Lower lobe of right lung (tissue), 2 donors: ENCODE results near the gene PDE4D. TPM values are rescaled to one million over a fixed set of nuclear protein-coding genes. Genes with fewer than 3 reads are reported as not detected.
A peak's percentile ranks its signal among the peaks of the same experiment; 100 is the strongest.

Experiments used
- ATAC-seq, 2 donors: fragments of 200-7000 bp; cut with Tn5 transposase; one replicate each; pipeline ENCODE4 v1.9.1; 2020 to 2022; ENCODE audit warnings: mild to moderate bottlenecking in 2 of 2, moderate library complexity in 2 of 2
- DNase-seq: peaks from one replicate; pipeline ENCODE4 v3.0.0-alpha.2; 2020
- H3K27ac ChIP-seq: fragments of 200-600 bp; one replicate; pipeline ENCODE4 v1.8.0; 2022
- H3K27me3 ChIP-seq: fragments of 200-600 bp; one replicate; pipeline ENCODE4 v1.8.0; 2022; ENCODE audit warnings: low read depth
- H3K36me3 ChIP-seq: fragments of 200-600 bp; one replicate; pipeline ENCODE4 v1.8.0; 2022; ENCODE audit warnings: mild to moderate bottlenecking
- H3K4me1 ChIP-seq: fragments of 200-600 bp; one replicate; pipeline ENCODE4 v1.8.0; 2022
- H3K4me3 ChIP-seq: fragments of 200-600 bp; one replicate; pipeline ENCODE4 v1.8.0; 2022; ENCODE audit warnings: mild to moderate bottlenecking
- H3K9me3 ChIP-seq: fragments of 200-600 bp; one replicate; pipeline ENCODE4 v1.8.0; 2022
- CTCF ChIP-seq: fragments of 200-600 bp; IDR thresholded peaks from one replicate; pipeline ENCODE4 v1.8.0; 2022; ENCODE audit warnings: antibody characterized with exemption, mild to moderate bottlenecking
- intact Hi-C: fragments of 100-400 bp; cut with DNase I; formaldehyde crosslinking; loops from one replicate; pipeline ENCODE4 v1.11.0; 2022
- total RNA-seq: library from RNA; stranded (reverse); fragmentation: NEBNext Ultra II Directional; extraction: Animal tissue kit (Norgen Biotek cat#: 25700); gene quantifications from one replicate; pipeline ENCODE4 v1.2.1, GENCODE V29; 2021
- donor health status: DM: no; HTN: yes; CAD: no; lungs with severe emphysema.

The PDE4D gene
- total RNA-seq, 1 donor from 2014 or later, result 71.3 TPM

GRCh38 chr5:59769832-59770231 lies 123.7 kb downstream of the PDE4D start:
- H3K4me1 ChIP-seq, result peaks cover 17% of the 10 kb centered on the region
- TF ChIP-seq CTCF, result no peak
- H3K27me3 ChIP-seq, result no peaks in the 10 kb centered on the region
- no peaks in the 10 kb centered on the region for H3K9me3 ChIP-seq
- DNase-seq (no peak), ATAC-seq (no peak)
- H3K4me3 ChIP-seq, result no peak overlapping the region
- no peak overlapping the region for H3K27ac ChIP-seq
- H3K36me3 ChIP-seq, result no peaks in the 10 kb centered on the region
- intact Hi-C loops, result no loop called here

- Histone ChIP-seq H3K9me3 (no peaks in the 10 kb centered on the region), H3K27ac (peak overlapping the region; percentile 43), H3K4me1 (peaks cover 17% of the 10 kb centered on the region), H3K36me3 (no peaks in the 10 kb centered on the region), H3K27me3 (no peaks in the 10 kb centered on the region), H3K4me3 (peak overlapping the region; percentile 55)
- intact Hi-C loops, result no loop called here
- DNase-seq (no peak), ATAC-seq (no peak)
- TF ChIP-seq CTCF, result no peak
Observed at GRCh38 chr5:59769041-59769360, 124.5 kb downstream of the PDE4D start.

GRCh38 chr5:59768152-59769040 lies 125.1 kb downstream of the PDE4D start:
- H3K27me3 ChIP-seq, result no peaks in the 10 kb centered on the region
- peak; percentile 74 to 77 for ATAC-seq
- intact Hi-C loops, result no loop called here
- H3K4me1 ChIP-seq, result peaks cover 17% of the 10 kb centered on the region
- TF ChIP-seq CTCF, result no peak
- H3K4me3 ChIP-seq, result peak overlapping the region; percentile 55
- peak; percentile 76 for DNase-seq
- H3K27ac ChIP-seq, result peak overlapping the region; percentile 43
- no peaks in the 10 kb centered on the region for H3K9me3 ChIP-seq
- no peaks in the 10 kb centered on the region for H3K36me3 ChIP-seq

- DNase-seq (no peak), ATAC-seq (no peak)
- Histone ChIP-seq H3K27me3 (no peaks in the 10 kb centered on the region), H3K9me3 (no peaks in the 10 kb centered on the region), H3K4me1 (peaks cover 17% of the 10 kb centered on the region), H3K27ac (peak overlapping the region; percentile 43), H3K4me3 (peak overlapping the region; percentile 55), H3K36me3 (no peaks in the 10 kb centered on the region)
- intact Hi-C loops, result no loop called here
- TF ChIP-seq CTCF, result no peak
Observed at GRCh38 chr5:59767681-59768151, 125.8 kb downstream of the PDE4D start.

GRCh38 chr5:59767211-59767605 lies 126.3 kb downstream of the PDE4D start:
- intact Hi-C loops, result no loop called here
- H3K27ac ChIP-seq, result no peak overlapping the region
- ATAC-seq (no peak), DNase-seq (no peak)
- H3K27me3 ChIP-seq, result no peaks in the 10 kb centered on the region
- H3K36me3 ChIP-seq, result no peaks in the 10 kb centered on the region
- peaks cover 17% of the 10 kb centered on the region for H3K4me1 ChIP-seq
- no peak for TF ChIP-seq CTCF
- H3K9me3 ChIP-seq, result no peaks in the 10 kb centered on the region
- peak overlapping the region; percentile 55 for H3K4me3 ChIP-seq
